Erythroblast (primary cell): ENCODE results near the gene SLC9C2.
"Not testable (repeated sequence)": the region's sequence is repeated elsewhere in the genome, so short reads cannot be mapped to it uniquely, and the experiment has no call there.

Source experiments
- DNase-seq, 2 experiments: peaks; one replicate each; lab custom pipeline; 2025; lab: John Stamatoyannopoulos, UW
- GATA1 ChIP-seq: IDR thresholded peaks from 2 replicates; pipeline ENCODE4 v1.6.1; 2011; ENCODE audit warnings: low read depth, mild to moderate bottlenecking, control low read depth, low read length, moderate library complexity
- POLR2A ChIP-seq: IDR thresholded peaks from 2 replicates; pipeline ENCODE4 v1.6.1; 2011; ENCODE audit warnings: mild to moderate bottlenecking, low read length

Gene SLC9C2, protein sequence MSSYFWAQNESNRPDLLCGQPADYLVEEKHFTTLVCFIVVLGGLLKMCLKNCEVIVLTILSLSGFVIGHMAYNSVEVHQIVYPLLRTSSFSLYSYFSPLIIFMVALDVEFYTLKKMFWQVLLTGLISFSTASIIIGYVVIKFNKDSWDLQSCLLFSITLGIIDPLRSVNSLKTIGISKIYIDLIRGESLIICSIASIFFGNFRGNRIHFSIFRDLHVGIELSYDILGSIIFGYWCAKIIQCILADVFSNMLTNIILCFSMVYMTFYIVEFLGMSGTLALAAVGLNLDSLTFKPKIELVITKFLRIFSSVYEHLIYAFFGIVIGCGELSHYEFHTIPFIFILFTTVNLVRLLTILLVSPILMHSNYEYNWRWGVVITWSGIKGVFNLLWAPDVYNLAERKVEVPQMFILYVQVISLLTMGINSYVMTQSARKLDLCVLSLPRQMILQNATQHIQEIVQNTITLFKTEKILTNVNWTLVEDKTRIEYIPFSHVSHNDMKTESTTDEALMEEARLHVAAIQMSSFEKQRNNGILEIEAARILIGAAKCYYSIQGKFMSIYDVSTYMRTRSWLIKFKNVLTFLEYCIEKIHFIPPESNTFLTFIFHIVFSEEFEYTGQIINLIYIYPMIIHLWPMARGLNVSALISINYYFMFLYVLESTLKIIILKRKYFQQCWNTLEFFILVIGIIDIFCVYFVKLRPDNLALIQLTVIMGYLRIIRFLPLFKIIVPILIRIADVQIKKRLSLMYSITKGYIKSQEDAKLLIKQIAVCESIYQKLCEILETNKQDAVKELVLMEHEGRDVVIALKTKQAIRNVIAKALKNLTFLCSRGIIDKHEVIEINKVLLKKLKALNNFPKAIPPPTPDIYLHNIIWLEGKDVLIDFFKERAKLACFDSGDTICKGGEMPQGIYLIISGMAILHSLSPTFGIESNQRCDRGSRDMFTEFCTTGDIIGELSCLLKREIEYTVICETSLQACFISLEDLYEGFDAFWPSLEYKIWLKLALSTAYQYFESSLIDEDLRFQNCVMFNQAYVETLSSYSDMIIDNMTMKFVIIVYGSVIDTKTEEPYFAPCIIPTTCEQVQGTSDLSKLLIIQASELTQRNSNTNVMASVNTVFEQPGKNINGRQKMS

GRCh38 chr1:173603056-173603591 lies at the start of gene SLC9C2:
SLC9C2 (minus strand) TSS chr1:173603072; CDS start chr1:173601776, 1,296 bp downstream.
- DNase-seq = peak; percentile 6 to 9
- TF ChIP-seq GATA1 = no peak
- TF ChIP-seq POLR2A = no peak

DNA sequence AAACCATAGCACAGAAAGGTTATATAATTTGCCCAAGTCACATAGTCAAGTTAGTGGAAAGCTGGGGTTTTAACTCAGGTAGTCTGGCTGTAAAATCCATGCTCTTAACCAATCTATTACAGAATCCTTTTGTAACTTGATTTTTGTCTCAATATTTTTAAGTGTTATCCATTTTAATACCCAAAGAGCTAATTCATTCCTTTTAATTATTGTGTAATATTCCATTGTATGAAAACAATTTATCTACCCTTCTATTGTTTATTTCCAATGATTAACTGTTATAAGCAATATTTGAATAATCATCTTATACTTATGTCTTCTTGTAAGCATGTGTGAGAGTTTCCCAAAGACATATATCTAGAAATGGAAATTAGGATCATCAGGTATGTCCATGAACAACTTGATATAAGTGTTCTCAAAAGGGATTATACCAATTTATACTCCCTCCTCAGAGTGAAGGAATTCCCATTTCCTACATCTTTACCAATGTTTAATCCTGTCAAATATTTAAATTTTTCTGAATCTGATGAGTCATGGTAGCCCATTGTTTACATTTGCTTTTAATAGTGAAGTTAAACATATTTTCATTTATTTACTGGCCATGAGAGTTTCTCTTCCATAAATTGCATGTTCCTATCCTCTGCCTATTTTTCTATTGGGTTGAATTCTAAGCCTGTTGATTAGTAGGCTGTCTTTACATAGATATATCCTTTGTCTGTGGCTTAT lies 46.2 kb upstream of the SLC9C2 start:
- DNase-seq = no peak
- no peak for TF ChIP-seq GATA1
- no peak for TF ChIP-seq POLR2A

DNA sequence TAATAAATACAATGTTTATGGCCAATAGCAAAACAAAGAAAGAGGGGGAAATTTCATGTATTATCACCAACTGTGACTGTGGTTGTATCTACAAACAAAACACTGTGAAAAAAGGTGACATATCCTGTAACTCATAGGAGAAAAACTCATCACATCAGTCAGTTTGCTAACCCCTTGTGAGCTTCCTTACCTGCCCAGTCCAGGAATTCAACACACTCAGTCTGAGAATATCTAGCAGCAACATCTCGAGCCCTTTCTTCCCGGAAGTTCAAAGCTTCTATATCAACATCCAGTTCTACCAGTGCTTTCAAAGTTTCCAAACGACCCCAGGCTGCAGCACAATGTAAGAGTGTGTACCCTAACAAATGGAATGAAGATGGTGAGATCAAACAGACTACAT lies 43.8 kb upstream of the SLC9C2 start:
- DNase-seq = no peak
- TF ChIP-seq POLR2A (no peak), GATA1 (no peak)

DNA sequence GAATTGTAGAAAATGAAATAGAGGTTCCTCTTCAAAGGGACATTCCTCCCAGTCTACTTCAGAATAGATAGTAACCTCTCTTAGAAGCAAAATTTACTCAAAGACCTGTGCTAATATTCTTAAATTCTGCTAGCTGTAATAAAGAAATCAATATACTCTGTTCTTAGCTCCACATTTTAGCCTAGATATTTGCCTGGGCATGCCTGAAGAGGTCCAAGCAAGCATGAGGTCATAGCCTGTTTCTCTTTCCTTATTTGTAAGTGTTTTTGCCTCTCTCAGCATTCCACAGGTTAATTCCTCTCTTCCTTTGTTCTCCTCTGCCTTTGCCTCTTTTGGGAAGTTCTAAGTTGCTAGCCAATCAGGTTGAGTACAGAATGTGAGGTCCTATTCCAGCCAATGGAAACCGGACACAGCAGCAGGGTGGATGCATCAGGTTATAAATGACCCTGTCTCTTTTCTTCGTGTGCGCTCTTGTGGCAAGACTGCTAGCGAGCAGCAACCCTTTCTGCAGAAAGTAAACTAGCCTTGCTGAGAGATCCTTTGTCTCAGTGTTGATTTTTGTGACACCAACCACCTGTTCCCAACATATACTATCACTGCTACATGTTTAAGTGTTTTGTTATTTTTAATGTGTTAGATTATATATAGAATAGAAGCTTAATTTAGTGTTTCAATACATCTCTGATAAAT lies 39.7 kb upstream of the SLC9C2 start:
- DNase-seq = not testable (repeated sequence)

DNA sequence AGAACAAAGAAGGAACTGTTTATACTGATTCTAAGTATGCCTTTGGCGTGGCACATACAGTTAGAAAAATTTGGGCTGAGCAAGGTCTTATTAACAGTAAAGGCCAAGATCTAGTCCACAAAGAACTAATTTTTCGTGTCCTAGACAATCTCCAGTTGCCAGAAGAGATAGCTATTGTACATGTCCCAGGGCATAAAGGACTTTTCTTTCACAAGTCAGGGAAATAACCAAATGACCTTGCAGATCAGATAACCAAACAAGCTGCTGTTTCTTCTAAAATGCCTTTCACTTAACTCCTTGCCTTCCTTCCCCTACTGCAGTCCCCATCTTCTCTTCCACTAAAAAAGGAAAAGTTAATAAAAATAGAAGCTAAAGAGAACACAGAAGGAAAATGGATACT lies 36.2 kb upstream of the SLC9C2 start:
- DNase-seq = peak in 1 of 2 experiments; percentile 18
- TF ChIP-seq POLR2A (no peak), GATA1 (no peak)

DNA sequence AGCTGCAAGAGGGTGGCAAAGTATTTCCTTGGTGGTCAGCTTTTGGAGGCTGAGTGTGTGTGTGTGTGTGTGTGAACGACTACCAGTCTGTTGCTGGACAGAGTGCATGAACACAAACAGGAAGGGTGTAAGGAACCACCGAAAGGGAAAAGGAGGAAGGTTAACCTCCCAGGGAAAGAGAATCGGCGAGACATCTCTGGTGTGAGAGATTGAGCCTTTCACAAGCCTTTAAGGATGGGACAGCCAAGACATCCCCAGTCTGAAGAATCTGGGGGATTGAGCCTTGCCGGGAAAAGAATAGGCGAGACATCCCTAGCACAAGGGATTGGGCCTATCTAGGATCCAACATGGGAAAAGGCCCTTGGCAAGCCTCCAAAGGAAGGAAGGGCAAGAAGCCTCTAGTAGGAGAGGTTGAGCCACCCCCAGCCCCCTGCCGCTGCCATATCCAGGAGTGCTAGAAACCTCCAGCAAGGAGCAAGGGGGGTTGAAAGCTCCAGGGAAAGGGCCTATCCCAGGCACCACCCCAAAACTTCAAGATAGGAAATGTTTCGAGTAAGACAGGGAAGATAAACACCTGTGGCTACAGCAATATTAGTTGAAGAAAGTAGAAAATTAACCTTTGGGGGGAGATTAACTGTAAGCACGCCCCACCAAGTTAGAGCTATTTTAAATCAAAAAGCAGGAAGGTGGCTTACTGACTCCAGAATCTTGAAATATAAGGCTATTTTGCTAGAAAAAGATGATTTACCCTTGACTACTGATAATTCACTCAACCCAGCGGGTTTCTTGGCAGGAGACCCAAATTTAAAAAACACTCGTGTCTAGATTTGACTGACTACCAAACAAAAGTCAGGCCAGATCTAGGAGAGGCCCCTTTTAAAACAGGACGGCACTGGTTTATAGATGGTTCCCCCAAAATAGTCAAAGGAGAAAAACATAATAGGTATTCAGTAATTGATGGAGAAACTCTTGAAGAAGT lies 35.5 kb upstream of the SLC9C2 start:
- no peak for TF ChIP-seq GATA1
- TF ChIP-seq POLR2A = no peak
- no peak for DNase-seq

GRCh38 chr1:173637236-173638042 lies 34.6 kb upstream of the SLC9C2 start:
- DNase-seq = not testable (repeated sequence)

DNA sequence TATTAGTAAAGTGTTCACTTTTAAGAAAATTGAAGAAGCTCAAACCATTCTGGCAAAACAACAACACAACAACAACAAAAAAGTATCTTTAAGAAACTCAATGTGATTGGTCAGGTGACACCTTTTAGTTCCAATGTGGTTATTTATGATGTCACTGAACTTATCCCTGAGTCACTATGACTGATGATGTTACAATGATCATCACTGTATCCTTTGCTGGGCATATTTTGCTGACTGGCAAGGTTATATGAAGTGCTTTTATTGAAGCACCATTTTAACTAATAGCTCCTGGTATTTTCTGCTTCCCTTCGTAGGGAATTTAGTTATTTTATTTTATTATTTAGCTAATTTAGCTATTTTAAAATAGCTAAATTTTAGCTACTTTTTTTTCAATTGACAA lies 32.2 kb upstream of the SLC9C2 start, which contains the start of gene TEX50:
TEX50 (plus strand) TSS at position 223 of the 400 bp plus-strand sequence. CDS start 184 bp downstream, outside the sequence.
- peak; percentile 26 to 67 for DNase-seq
- TF ChIP-seq POLR2A (no peak), GATA1 (no peak)

GRCh38 chr1:173628888-173629287 lies 26.0 kb upstream of the SLC9C2 start:
- peak; percentile 22 to 30 for DNase-seq
- TF ChIP-seq GATA1 = no peak
- TF ChIP-seq POLR2A = no peak

- no peak for TF ChIP-seq POLR2A
- no peak for TF ChIP-seq GATA1
- no peak for DNase-seq
Observed at GRCh38 chr1:173627269-173627668, 24.4 kb upstream of the SLC9C2 start.

DNA sequence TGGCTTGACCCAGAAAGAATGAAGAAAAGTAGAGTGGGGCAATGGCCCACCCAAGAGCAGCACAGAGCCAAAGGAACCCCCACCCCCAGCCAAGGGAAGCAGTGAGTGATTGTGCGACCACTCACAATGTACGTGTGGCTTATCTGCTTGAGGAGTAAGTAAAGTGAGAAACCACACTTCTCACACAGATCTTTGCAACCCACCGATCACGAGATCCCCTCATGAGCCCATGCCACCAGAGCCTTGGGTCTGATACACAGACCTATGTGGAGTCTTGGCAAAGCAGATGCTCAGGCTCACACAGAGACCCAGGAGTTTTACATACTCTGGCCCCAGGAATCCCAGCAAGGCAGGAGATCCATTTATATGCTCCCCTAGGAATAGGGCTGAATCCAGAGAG lies 14.0 kb upstream of the SLC9C2 start:
- no peak for TF ChIP-seq POLR2A
- no peak for TF ChIP-seq GATA1
- no peak for DNase-seq

DNA sequence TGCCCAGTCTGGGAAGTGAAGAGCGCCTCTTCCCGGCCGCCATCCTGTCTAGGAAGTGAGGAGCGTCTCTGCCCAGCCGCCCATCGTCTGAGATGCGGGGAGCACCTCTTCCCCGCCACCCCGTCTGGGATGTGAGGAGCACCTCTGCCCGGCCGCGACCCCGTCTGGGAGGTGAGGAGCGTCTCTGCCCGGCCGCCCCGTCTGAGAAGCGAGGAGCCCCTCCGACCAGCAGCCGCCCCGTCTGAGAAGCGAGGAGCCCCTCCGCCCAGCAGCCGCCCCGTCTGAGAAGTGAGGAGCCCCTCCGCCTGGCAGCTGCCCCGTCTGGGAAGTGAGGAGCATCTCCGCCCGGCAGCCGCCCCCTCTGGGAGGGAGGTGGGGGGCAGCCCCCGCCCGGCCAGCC lies 10.2 kb upstream of the SLC9C2 start:
- DNase-seq = not testable (repeated sequence)
